GM21737 (cell line): Measurements from ENCODE around the gene GABRB2.

ENCODE experiments used
- ATAC-seq: cut with Tn5 transposase; IDR thresholded peaks from one replicate; pipeline ENCODE4 v1.9.1; 2021; ENCODE audit warnings: mild to moderate bottlenecking, moderate library complexity; ENCODE audit not compliant: unreplicated experiment

The GABRB2 gene

GRCh38 chr5:161481922-161482321, 64.6 kb downstream of the GABRB2 start:
- no peak for ATAC-seq

- no peak for ATAC-seq
These were observed 75.1 kb downstream of the GABRB2 start for GRCh38 chr5:161471211-161471950.

GRCh38 chr5:161467703-161468102, 78.8 kb downstream of the GABRB2 start:
- no peak for ATAC-seq

- ATAC-seq: no peak
These were observed 85.8 kb downstream of the GABRB2 start for GRCh38 chr5:161460741-161461140.

GRCh38 chr5:161446655-161447054, 99.9 kb downstream of the GABRB2 start:
- no peak for ATAC-seq

- ATAC-seq: no peak
These were observed 104.1 kb downstream of the GABRB2 start for GRCh38 chr5:161442471-161442870.

GRCh38 chr5:161432798-161433197, 113.7 kb downstream of the GABRB2 start:
- ATAC-seq: no peak

- no peak for ATAC-seq
These were observed 114.6 kb downstream of the GABRB2 start for GRCh38 chr5:161431963-161432362.

GRCh38 chr5:161421067-161421466, 125.5 kb downstream of the GABRB2 start:
- no peak for ATAC-seq

- ATAC-seq: no peak
These were observed 126.0 kb downstream of the GABRB2 start for GRCh38 chr5:161420521-161420920.

- ATAC-seq: no peak
These were observed 131.6 kb downstream of the GABRB2 start for GRCh38 chr5:161414896-161415295.

GRCh38 chr5:161414037-161414436, 132.5 kb downstream of the GABRB2 start:
- ATAC-seq: no peak

GRCh38 chr5:161412792-161413191, 133.7 kb downstream of the GABRB2 start:
- ATAC-seq: no peak

- no peak for ATAC-seq
These were observed 135.4 kb downstream of the GABRB2 start for GRCh38 chr5:161411156-161411555.

GRCh38 chr5:161410640-161411039, 135.9 kb downstream of the GABRB2 start:
- ATAC-seq: no peak

GRCh38 chr5:161409471-161409870, 137.1 kb downstream of the GABRB2 start:
- no peak for ATAC-seq

GRCh38 chr5:161406880-161407279, 139.6 kb downstream of the GABRB2 start:
- no peak for ATAC-seq

- ATAC-seq: no peak
These were observed 142.5 kb downstream of the GABRB2 start for GRCh38 chr5:161403996-161404395.

- ATAC-seq: no peak
These were observed 143.4 kb downstream of the GABRB2 start for GRCh38 chr5:161403121-161403520.

- ATAC-seq: no peak
These were observed 145.9 kb downstream of the GABRB2 start for GRCh38 chr5:161400583-161400982.

GRCh38 chr5:161399996-161400562, 146.4 kb downstream of the GABRB2 start:
- ATAC-seq: no peak

GRCh38 chr5:161397448-161397847, 149.1 kb downstream of the GABRB2 start:
- ATAC-seq: no peak

- ATAC-seq: no peak
These were observed 150.4 kb downstream of the GABRB2 start for GRCh38 chr5:161396171-161396570.
